Prostate gland (tissue), 2 donors: ENCODE results near the gene GPR42. TPM values are rescaled to one million over a fixed set of nuclear protein-coding genes. Genes with fewer than 3 reads are reported as not detected.

ENCODE experiments used
- DNase-seq: peaks from one replicate; pipeline ENCODE4 v3.0.0-alpha.2; 2019; ENCODE audit warnings: low spot score
- H3K27ac ChIP-seq, 2 donors: fragments of 200-600 bp; sonication (generic); 2 replicates each; pipeline ENCODE4 v1.5.1; 2017 to 2019
- H3K27me3 ChIP-seq: fragments of 200-600 bp; sonication (generic); replicated peaks from 2 replicates; pipeline ENCODE4 v1.5.1; 2019; ENCODE audit not compliant: insufficient read depth
- H3K36me3 ChIP-seq, 2 donors: fragments of 200-600 bp; sonication (generic); 1 replicate in 1 of 2; 2 replicates in 1 of 2; pipeline versions ENCODE4 v1.5.1 to v1.8.1; 2017 to 2019
- H3K4me1 ChIP-seq: fragments of 200-600 bp; sonication (generic); replicated peaks from 2 replicates; pipeline ENCODE4 v1.5.1; 2019
- H3K4me3 ChIP-seq, 2 donors: fragments of 200-600 bp; sonication (generic); 2 replicates each; pipeline ENCODE4 v1.5.1; 2017 to 2019
- H3K9me3 ChIP-seq: fragments of 200-600 bp; sonication (generic); 2 replicates; pipeline ENCODE4 v1.5.1; 2017
- CTCF ChIP-seq, 4 experiments: fragments of 200-600 bp in 2 of 4; fragments of 450-650 bp in 2 of 4; sonication (generic) in 2 of 4; IDR thresholded peaks; 1 replicate in 3 of 4; 2 replicates in 1 of 4; pipeline ENCODE4 v1.5.1; 2016 to 2019; ENCODE audit warnings: antibody characterized with exemption in 4 of 4, mild to moderate bottlenecking in 2 of 4, moderate library complexity in 2 of 4
- POLR2A ChIP-seq: fragments of 450-650 bp; IDR thresholded peaks from one replicate; pipeline ENCODE4 v1.6.1; 2016; ENCODE audit warnings: antibody characterized with exemption, mild to moderate bottlenecking
- POLR2AphosphoS5 ChIP-seq: sonication (generic); formaldehyde crosslinking; IDR thresholded peaks from one replicate; pipeline ENCODE4 v1.6.1; 2017; ENCODE audit warnings: antibody characterized with exemption
- WGBS: methylation state at CpG from one replicate; pipeline ENCODE4 v1.1.5; 2018; 5-methylcytosine and 5-hydroxymethylcytosine counted together
- intact Hi-C: fragments of 100-400 bp; cut with DNase I; formaldehyde crosslinking; loops from one replicate; pipeline ENCODE4 v1.14.2; 2022
- total RNA-seq, 2 donors: library from RNA; depleted of rRNA; stranded (reverse); fragments of >200 nt; gene quantifications; one replicate each; pipeline ENCODE4 v1.1.0, GENCODE V29; 2016

The GPR42 gene
- total RNA-seq, 2 donors from 2014 or later = not detected

- Histone ChIP-seq H3K27me3 (peaks cover under 1% of the 10 kb centered on the region), H3K4me1 (no peaks in the 10 kb centered on the region), H3K9me3 (no peaks in the 10 kb centered on the region), H3K27ac (no peak overlapping the region), H3K4me3 (no peak overlapping the region), H3K36me3 (no peaks in the 10 kb centered on the region)
- 84% methylated on average over 16 of the region's 16 CpGs for WGBS
- intact Hi-C loops = no loop called here
- DNase-seq = no peak
- TF ChIP-seq CTCF (IDR thresholded peaks at IDR 0.05) (no peak), POLR2A (no peak), POLR2AphosphoS5 (no peak)
These were observed 29.9 kb upstream of the GPR42 start for GRCh38 chr19:35341006-35341405.

GRCh38 chr19:35341565-35342225 lies 29.2 kb upstream of the GPR42 start:
- H3K9me3 ChIP-seq = no peaks in the 10 kb centered on the region
- DNase-seq = no peak
- WGBS = 81% methylated on average over 10 of the region's 14 CpGs
- TF ChIP-seq POLR2AphosphoS5 (no peak), POLR2A (no peak), CTCF (IDR thresholded peaks at IDR 0.05) (no peak)
- H3K4me3 ChIP-seq = no peak overlapping the region
- H3K4me1 ChIP-seq = no peaks in the 10 kb centered on the region
- intact Hi-C loops = no loop called here
- H3K27me3 ChIP-seq = peaks cover 3% of the 10 kb centered on the region
- no peak overlapping the region for H3K27ac ChIP-seq
- H3K36me3 ChIP-seq = no peaks in the 10 kb centered on the region

GRCh38 chr19:35342430-35342829 lies 28.4 kb upstream of the GPR42 start:
- no peaks in the 10 kb centered on the region for H3K9me3 ChIP-seq
- H3K36me3 ChIP-seq = no peaks in the 10 kb centered on the region
- H3K27ac ChIP-seq = no peak overlapping the region
- no peak overlapping the region for H3K4me3 ChIP-seq
- intact Hi-C loops = no loop called here
- TF ChIP-seq POLR2A (no peak), CTCF (IDR thresholded peaks at IDR 0.05) (no peak), POLR2AphosphoS5 (no peak)
- WGBS = 51% methylated on average over 5 of the region's 5 CpGs
- DNase-seq = no peak
- peaks cover 3% of the 10 kb centered on the region for H3K27me3 ChIP-seq
- H3K4me1 ChIP-seq = no peaks in the 10 kb centered on the region

- DNase-seq = no peak
- Histone ChIP-seq H3K36me3 (no peaks in the 10 kb centered on the region), H3K27ac (no peak overlapping the region), H3K4me3 (no peak overlapping the region), H3K4me1 (no peaks in the 10 kb centered on the region), H3K9me3 (no peaks in the 10 kb centered on the region), H3K27me3 (peaks cover 3% of the 10 kb centered on the region)
- TF ChIP-seq POLR2A (no peak), POLR2AphosphoS5 (no peak)
- intact Hi-C loops = no loop called here
- 82% methylated on average over 17 of the region's 17 CpGs for WGBS
These were observed 26.3 kb upstream of the GPR42 start for GRCh38 chr19:35344511-35345031.

- H3K27ac ChIP-seq = no peak overlapping the region
- intact Hi-C loops = no loop called here
- H3K4me1 ChIP-seq = no peaks in the 10 kb centered on the region
- H3K9me3 ChIP-seq = no peaks in the 10 kb centered on the region
- H3K4me3 ChIP-seq = no peak overlapping the region
- H3K27me3 ChIP-seq = peaks cover 3% of the 10 kb centered on the region
- TF ChIP-seq CTCF (IDR thresholded peaks at IDR 0.05) (no peak), POLR2A (no peak), POLR2AphosphoS5 (no peak)
- DNase-seq = no peak
- H3K36me3 ChIP-seq = no peaks in the 10 kb centered on the region
- WGBS = 68% methylated on average over 11 of the region's 11 CpGs
These were observed 25.2 kb upstream of the GPR42 start for GRCh38 chr19:35345671-35346111.
